Endothelial cell of umbilical vein (primary cell): ENCODE measurements around the gene C12orf57. TPM values are rescaled to one million over a fixed set of nuclear protein-coding genes. Genes with fewer than 3 reads are reported as not detected.

Source experiments
- BruUV-seq: library from RNA; stranded (reverse); fragments of 400-500 nt; replicated peaks from 2 replicates; lab custom pipeline; 2021; lab: Mats Ljungman, UMichigan
- CTCF ChIA-PET: fragments of 300-600, 350-600 bp; sonication (Branson Sonifier 250); formaldehyde crosslinking; loops from one replicate; lab custom pipeline; 2021; ENCODE audit warnings: antibody characterized with exemption, inconsistent platforms; lab: Charles Lee
- POLR2A ChIA-PET: fragments of 300-600, 350-600 bp; sonication (Branson Sonifier 250); formaldehyde crosslinking; loops from one replicate; lab custom pipeline; 2021; ENCODE audit warnings: antibody characterized with exemption, inconsistent platforms; lab: Charles Lee
- DNase-seq: peaks from one replicate; pipeline ENCODE4 v3.0.0-alpha.2; 2011; ENCODE audit warnings: low read depth, low spot score
- FAIRE-seq: peaks from 2 replicates; lab custom pipeline; 2011; peaks lifted over from hg19 to GRCh38; lab: Jason Lieb, UNC
- H2AFZ ChIP-seq: 2 replicates; pipeline ENCODE4 v1.6.0; 2012; ENCODE audit warnings: low read depth, low read length, control low read depth, inconsistent platforms
- H3K27ac ChIP-seq: 2 replicates; pipeline ENCODE4 v1.5.1; 2011; ENCODE audit warnings: low read depth, mild to moderate bottlenecking, control low read depth, low read length, moderate library complexity; ENCODE audit not compliant: insufficient read depth
- H3K27me3 ChIP-seq, 2 experiments: 2 replicates each; pipeline versions ENCODE4 v1.6.0 to v1.6.1; 2011; ENCODE audit warnings: low read length in 2 of 2, mixed read lengths in 1 of 2; ENCODE audit not compliant: control insufficient read depth in 2 of 2, insufficient read depth in 2 of 2
- H3K36me3 ChIP-seq, 2 experiments: 2 replicates in 1 of 2; 3 replicates in 1 of 2; pipeline ENCODE4 v1.5.1; 2011; ENCODE audit warnings: low read length in 2 of 2, mild to moderate bottlenecking in 1 of 2, moderate library complexity in 1 of 2; ENCODE audit not compliant: control insufficient read depth in 2 of 2, insufficient read depth in 2 of 2; ENCODE audit errors: extremely low read depth in 1 of 2
- H3K4me1 ChIP-seq: 3 replicates; pipeline ENCODE4 v1.5.1; 2011; ENCODE audit warnings: mild to moderate bottlenecking, low read length; ENCODE audit not compliant: control insufficient read depth, insufficient read depth; ENCODE audit errors: extremely low read depth
- H3K4me2 ChIP-seq: 2 replicates; pipeline ENCODE4 v1.6.1; 2011; ENCODE audit warnings: low read length, control low read depth, mixed read lengths; ENCODE audit not compliant: insufficient read depth
- H3K4me3 ChIP-seq, 3 experiments: fragments of 200-600 bp in 1 of 3; sonication (generic), shearing (Covaris generic) in 1 of 3; replicated peaks in 1 of 3; 2 replicates each; pipeline ENCODE4 v1.5.1; 2011 to 2016; ENCODE audit warnings: control low read depth in 3 of 3, low read length in 3 of 3, mild to moderate bottlenecking in 2 of 3, inconsistent platforms in 1 of 3, low read depth in 1 of 3, moderate library complexity in 1 of 3; ENCODE audit not compliant: insufficient read depth in 1 of 3
- H3K79me2 ChIP-seq: 2 replicates; pipeline ENCODE4 v1.6.0; 2012; ENCODE audit warnings: low read length, inconsistent platforms; ENCODE audit not compliant: control insufficient read depth, insufficient read depth
- H3K9ac ChIP-seq: replicated peaks from 2 replicates; pipeline ENCODE3; 2011; ENCODE audit warnings: low read length, control low read depth; ENCODE audit not compliant: insufficient read depth; ENCODE audit errors: extremely low read depth
- H3K9me1 ChIP-seq: replicated peaks from 3 replicates; pipeline ENCODE4 v1.6.0; 2011; ENCODE audit warnings: mild to moderate bottlenecking, low read length; ENCODE audit not compliant: control insufficient read depth, insufficient read depth; ENCODE audit errors: extremely low read depth
- H3K9me3 ChIP-seq: replicated peaks from 2 replicates; pipeline ENCODE4 v1.5.1; 2012; ENCODE audit warnings: low read length, inconsistent platforms; ENCODE audit not compliant: control insufficient read depth, insufficient read depth
- H4K20me1 ChIP-seq: replicated peaks from 2 replicates; pipeline ENCODE3; 2011; ENCODE audit warnings: mild to moderate bottlenecking, low read length; ENCODE audit not compliant: control insufficient read depth, insufficient read depth; ENCODE audit errors: extremely low read depth
- CTCF ChIP-seq, 2 donors: IDR thresholded peaks; 1 replicate in 1 of 2; 2 replicates in 1 of 2; pipeline ENCODE4 v1.5.1; 2011; ENCODE audit warnings: low read length in 2 of 2, mild to moderate bottlenecking in 2 of 2, moderate library complexity in 2 of 2, control low read depth in 1 of 2, inconsistent platforms in 1 of 2, low read depth in 1 of 2; ENCODE audit not compliant: insufficient read depth in 1 of 2; ENCODE audit errors: extremely low read depth in 1 of 2
- FOS ChIP-seq: IDR thresholded peaks from 2 replicates; pipeline ENCODE4 v1.6.1; 2011; ENCODE audit warnings: mild to moderate bottlenecking, low read length, moderate library complexity, borderline replicate concordance; ENCODE audit not compliant: insufficient read depth
- GATA2 ChIP-seq: IDR thresholded peaks from 2 replicates; pipeline ENCODE4 v1.7.0; 2011; ENCODE audit warnings: low read depth, mild to moderate bottlenecking, moderate library complexity, mixed read lengths, low read length; ENCODE audit not compliant: insufficient read length, insufficient read depth
- JUN ChIP-seq: IDR thresholded peaks from 2 replicates; pipeline ENCODE4 v1.6.1; 2011; ENCODE audit warnings: borderline replicate concordance, low read depth; ENCODE audit not compliant: insufficient read length, insufficient read depth
- MYC ChIP-seq: IDR thresholded peaks from one replicate; pipeline ENCODE4 v1.6.1; 2011; ENCODE audit warnings: mild to moderate bottlenecking, low read depth, low read length
- POLR2A ChIP-seq: IDR thresholded peaks from 2 replicates; pipeline ENCODE4 v1.6.1; 2012; ENCODE audit warnings: low read depth, mild to moderate bottlenecking, control low read depth, low read length
- POLR2AphosphoS5 ChIP-seq: IDR thresholded peaks from 2 replicates; pipeline ENCODE4 v1.6.1; 2012; ENCODE audit warnings: low read depth, mild to moderate bottlenecking, control low read depth, low read length, moderate library complexity; ENCODE audit not compliant: insufficient read depth
- dilution Hi-C: fragments of 300-500 bp; cut with MboI; formaldehyde crosslinking; loops from one replicate; pipeline ENCODE4 v1.15.0; 2019; ENCODE audit warnings: low sequenced_read_pairs; ENCODE audit not compliant: extremely low pct_ligation_motif_present
- intact Hi-C: fragments of 100-400 bp; cut with micrococcal nuclease; formaldehyde crosslinking; loops from one replicate; pipeline ENCODE4 v1.10.0; 2022
- polyA plus RNA-seq, 4 experiments: library from polyadenylated mRNA; depleted of rRNA in 3 of 4; stranded (reverse) in 3 of 4; unstranded in 1 of 4; fragments of >200 nt; gene quantifications; 2 replicates each; pipeline versions ENCODE4 v1.2.1 to v1.2.3, GENCODE V29; 2011 to 2012; ENCODE audit warnings: missing spikeins in 1 of 4
- total RNA-seq: library from RNA; stranded (reverse); gene quantifications from 2 replicates; pipeline ENCODE4 v1.2.3, GENCODE V29; 2021

C12orf57 gene
- total and polyA plus RNA-seq, 2 donors (not counting 3 experiments of a cell fraction or from before 2014, with no cell fraction given): 167 to 729 TPM

- H3K9me3 ChIP-seq: no peaks in the 10 kb centered on the region
- dilution Hi-C loops (no loop called here), intact Hi-C loops (no loop called here)
- ChIA-PET POLR2A (no interaction called here), CTCF (interaction anchor here (1.6 to 6.0 kb wide), 4 partner anchors 19 to 164 kb away, joined by 4 to 124 read pairs (median 43); partner anchors contain the start of gene C1RL)
- no TSS peak for BruUV-seq
- H3K4me1 ChIP-seq: peaks cover 15% of the 10 kb centered on the region
- H3K4me3 ChIP-seq: no peak overlapping the region
- H3K36me3 ChIP-seq: peaks cover 0 to 5% of the 10 kb centered on the region in 2 experiments
- H3K27ac ChIP-seq: no peak overlapping the region
- DNase-seq (no peak), FAIRE-seq (no peak)
- no peaks in the 10 kb centered on the region for H3K9me1 ChIP-seq
- H2AFZ ChIP-seq: no peak overlapping the region
- H3K79me2 ChIP-seq: no peaks in the 10 kb centered on the region
- TF ChIP-seq CTCF (IDR thresholded peaks at IDR 0.05; ENCODE audit: extremely low read depth in 1 of 2, insufficient read depth in 1 of 2, low read depth in 1 of 2, low read length in 2 of 2) (no peak), POLR2AphosphoS5 (no peak), FOS (no peak), JUN (no peak), POLR2A (no peak), MYC (no peak), GATA2 (no peak)
- no peak overlapping the region for H3K9ac ChIP-seq
- no peaks in the 10 kb centered on the region for H3K27me3 ChIP-seq
- H4K20me1 ChIP-seq: no peaks in the 10 kb centered on the region
- no peak overlapping the region for H3K4me2 ChIP-seq
Measured at GRCh38 chr12:6946033-6946919, 2.5 kb downstream of the C12orf57 start.
